Left lung (tissue), 10 donors: ENCODE data around the gene XAB2. TPM values are rescaled to one million over a fixed set of nuclear protein-coding genes. Genes with fewer than 3 reads are reported as not detected.

Experiments used
- ATAC-seq: fragments of 200-7000 bp; cut with Tn5 transposase; one replicate; pipeline ENCODE4 v1.9.1; 2020; ENCODE audit warnings: moderate library complexity
- DNase-seq, 4 donors: peaks; one replicate each; pipeline ENCODE4 v3.0.0-alpha.2; 2013 to 2020
- H3K27ac ChIP-seq, 2 donors: fragments of 200-600 bp; sonication (generic) in 1 of 2; one replicate each; pipeline versions ENCODE4 v1.5.0 to v1.8.0; 2020 to 2021
- H3K27me3 ChIP-seq, 2 donors: fragments of 200-600 bp; sonication (generic) in 1 of 2; one replicate each; pipeline versions ENCODE4 v1.5.0 to v1.8.0; 2020 to 2021
- H3K36me3 ChIP-seq, 2 donors: fragments of 200-600 bp; sonication (generic) in 1 of 2; one replicate each; pipeline versions ENCODE4 v1.5.0 to v1.8.0; 2020 to 2021
- H3K4me1 ChIP-seq, 2 donors: fragments of 200-600 bp; one replicate each; pipeline ENCODE4 v1.8.0; 2021
- H3K4me3 ChIP-seq, 2 donors: fragments of 200-600 bp; sonication (generic) in 1 of 2; one replicate each; pipeline versions ENCODE4 v1.5.0 to v1.8.0; 2020 to 2021; ENCODE audit warnings: mild to moderate bottlenecking in 1 of 2
- H3K9me3 ChIP-seq, 2 donors: fragments of 200-600 bp; sonication (generic) in 1 of 2; one replicate each; pipeline versions ENCODE4 v1.5.0 to v1.8.0; 2020 to 2021
- CTCF ChIP-seq, 2 donors: fragments of 200-600 bp; sonication (generic) in 1 of 2; IDR thresholded peaks; one replicate each; pipeline versions ENCODE4 v1.5.0 to v1.8.0; 2021; ENCODE audit warnings: antibody characterized with exemption in 2 of 2
- intact Hi-C, 2 donors: fragments of 100-400 bp; cut with DNase I; formaldehyde crosslinking; loops; one replicate each; pipeline versions ENCODE4 v1.11.2 to v1.14.2; 2022
- polyA plus RNA-seq, 6 donors: library from polyadenylated mRNA; unstranded; fragments of 120-200 nt; gene quantifications; one replicate each; pipeline ENCODE4 v1.2.1, GENCODE V29; 2013; ENCODE audit not compliant: insufficient read length in 6 of 6
- total RNA-seq, 2 donors: library from RNA; stranded (reverse); fragmentation: NEBNext Ultra II Directional; extraction: Animal tissue kit (Norgen Biotek cat#: 25700); gene quantifications; one replicate each; pipeline ENCODE4 v1.2.1, GENCODE V29; 2021
- donor health status: DM: no; HTN: yes; CAD: no.
- donor health status: DM: no; HTN: no; CAD: no.

The XAB2 gene
- total and polyA plus RNA-seq, 8 donors: 30.5 to 38.8 (median 32.5) TPM

- no peak overlapping the region for H3K27ac ChIP-seq
- H3K27me3 ChIP-seq: peaks cover 0 to 29% of the 10 kb centered on the region in 2 donors
- intact Hi-C loops: no loop called here
- no peak for DNase-seq
- H3K9me3 ChIP-seq: no peaks in the 10 kb centered on the region
- ATAC-seq: no peak
- no peak overlapping the region for H3K4me3 ChIP-seq
- peaks cover 0 to 27% of the 10 kb centered on the region in 2 donors for H3K4me1 ChIP-seq
- no peak for TF ChIP-seq CTCF (IDR thresholded peaks at IDR 0.05)
- peaks cover 0 to 25% of the 10 kb centered on the region in 2 donors for H3K36me3 ChIP-seq
These were observed 9.6 kb upstream of the XAB2 start for GRCh38 chr19:7638802-7639465.

- intact Hi-C loops: no loop called here
- no peak for TF ChIP-seq CTCF (IDR thresholded peaks at IDR 0.05)
- Histone ChIP-seq H3K36me3 (peaks cover 0 to 25% of the 10 kb centered on the region in 2 donors), H3K9me3 (no peaks in the 10 kb centered on the region), H3K27ac (peak overlapping the region; percentile 86 to 95), H3K4me1 (peaks cover 0 to 27% of the 10 kb centered on the region in 2 donors), H3K4me3 (peak overlapping the region; percentile 60 to 90), H3K27me3 (peaks cover 0 to 29% of the 10 kb centered on the region in 2 donors)
- DNase-seq (peak in 2 of 4 donors; percentile 75 to 95), ATAC-seq (peak; percentile 79)
These were observed 8.3 kb upstream of the XAB2 start for GRCh38 chr19:7637374-7638256.

GRCh38 chr19:7636691-7637373 is 7.5 kb upstream of the XAB2 start, which contains the start of gene STXBP2:
Gene STXBP2, plus strand, starts transcription at chr19:7637110. Its CDS starts 40 bp downstream, at chr19:7637150.
- ATAC-seq: peak; percentile 98
- intact Hi-C loops: no loop called here

GRCh38 chr19:7636317-7636690 is 7.0 kb upstream of the XAB2 start:
- DNase-seq: no peak
- H3K4me1 ChIP-seq: peaks cover 0 to 33% of the 10 kb centered on the region in 2 donors
- peak overlapping the region; percentile 60 to 90 for H3K4me3 ChIP-seq
- no peaks in the 10 kb centered on the region for H3K9me3 ChIP-seq
- no peak for TF ChIP-seq CTCF (IDR thresholded peaks at IDR 0.05)
- peak overlapping the region in 1 of 2 donors; percentile 95 for H3K27ac ChIP-seq
- intact Hi-C loops: no loop called here
- H3K27me3 ChIP-seq: peaks cover 0 to 29% of the 10 kb centered on the region in 2 donors
- ATAC-seq: no peak
- peaks cover 0 to 21% of the 10 kb centered on the region in 2 donors for H3K36me3 ChIP-seq

More at GRCh38 chr19:7636691-7637373, 7.5 kb upstream of the XAB2 start, which contains the start of gene STXBP2:
- peak in 3 of 4 donors; percentile 66 to 96 (median 85) for DNase-seq
- TF ChIP-seq CTCF (IDR thresholded peaks at IDR 0.05): peak in 1 of 2 donors; percentile 48
- Histone ChIP-seq H3K27ac (peak within 1 kb of the TSS; percentile 86 to 95), H3K27me3 (peaks cover 0 to 29% of the 10 kb centered on the region in 2 donors), H3K4me1 (peaks cover 0 to 28% of the 10 kb centered on the region in 2 donors), H3K4me3 (peak within 1 kb of the TSS; percentile 60 to 90), H3K36me3 (peaks cover 0 to 25% of the 10 kb centered on the region in 2 donors), H3K9me3 (no peaks in the 10 kb centered on the region)
